ENCODE measurements around the gene ATXN1. TPM values are rescaled to one million over a fixed set of nuclear protein-coding genes. Genes with fewer than 3 reads are reported as not detected.

The ATXN1 gene
- polyA plus RNA-seq, 1 donor from 2014 or later, result 28.2 TPM

GRCh38 chr6:16670617-16671051, 90.6 kb downstream of the ATXN1 start:
- TF ChIP-seq EZH2 (IDR thresholded peaks at IDR 0.05; ENCODE audit: borderline replicate concordance, insufficient read depth, low read length, poor library complexity, severe bottlenecking), result no peak
- no peak for TF ChIP-seq REST (IDR thresholded peaks at IDR 0.05; ENCODE audit: borderline replicate concordance)
- no peak for TF ChIP-seq EP300 (conservative IDR thresholded peaks at IDR 0.05; ENCODE audit: poor library complexity, severe bottlenecking)
- no peak for TF ChIP-seq CTCF (IDR thresholded peaks at IDR 0.05; ENCODE audit: poor library complexity, severe bottlenecking)
- no peak for TF ChIP-seq TAF1 (IDR thresholded peaks at IDR 0.05; ENCODE audit: low read depth)
- TF ChIP-seq SMC3 (conservative IDR thresholded peaks at IDR 0.05; ENCODE audit: poor library complexity), result no peak
- TF ChIP-seq MXI1 (conservative IDR thresholded peaks at IDR 0.05; ENCODE audit: poor library complexity, severe bottlenecking), result no peak
- TF ChIP-seq POLR2AphosphoS5 (IDR thresholded peaks at IDR 0.05), result no peak
- no peak for TF ChIP-seq RAD21 (conservative IDR thresholded peaks at IDR 0.05)
- Histone ChIP-seq H3K4me2 (ENCODE audit: low read length) (no peak overlapping the region), H3K9me3 (ENCODE audit: low read length) (no peaks in the 10 kb centered on the region)

GRCh38 chr6:16670183-16670582, 91.1 kb downstream of the ATXN1 start:
- Histone ChIP-seq H3K4me2 (ENCODE audit: low read length) (no peak overlapping the region), H2AFZ (ENCODE audit: low read depth, low read length) (no peak overlapping the region), H4K20me1 (ENCODE audit: insufficient read depth) (no peaks in the 10 kb centered on the region), H3K4me3 (ENCODE audit: low read length) (no peak overlapping the region), H3K79me2 (replicated peaks; ENCODE audit: insufficient read depth, low read length) (no peaks in the 10 kb centered on the region), H3F3A (ENCODE audit: insufficient read depth, low read length, poor library complexity, severe bottlenecking) (no peaks in the 10 kb centered on the region), H3K27ac (ENCODE audit: low read length) (no peak overlapping the region), H3K36me3 (ENCODE audit: insufficient read depth, low read length) (no peaks in the 10 kb centered on the region), H3K9me3 (ENCODE audit: low read length) (no peaks in the 10 kb centered on the region), H3K27me3 (ENCODE audit: insufficient read depth, low read depth, low read length) (no peaks in the 10 kb centered on the region), H3K9ac (ENCODE audit: low read length) (no peak overlapping the region), H3K9me2 (ENCODE audit: insufficient read depth, low read length) (no peaks in the 10 kb centered on the region)
- TF ChIP-seq EZH2 (IDR thresholded peaks at IDR 0.05; ENCODE audit: borderline replicate concordance, insufficient read depth, low read length, poor library complexity, severe bottlenecking) (no peak), POLR2AphosphoS5 (IDR thresholded peaks at IDR 0.05) (no peak), MXI1 (conservative IDR thresholded peaks at IDR 0.05; ENCODE audit: poor library complexity, severe bottlenecking) (no peak), RAD21 (conservative IDR thresholded peaks at IDR 0.05) (no peak), EP300 (conservative IDR thresholded peaks at IDR 0.05; ENCODE audit: poor library complexity, severe bottlenecking) (no peak), REST (IDR thresholded peaks at IDR 0.05; ENCODE audit: borderline replicate concordance) (no peak), TAF1 (IDR thresholded peaks at IDR 0.05; ENCODE audit: low read depth) (no peak), CTCF (IDR thresholded peaks at IDR 0.05; ENCODE audit: poor library complexity, severe bottlenecking) (no peak), SMC3 (conservative IDR thresholded peaks at IDR 0.05; ENCODE audit: poor library complexity) (no peak)

More at GRCh38 chr6:16670617-16671051, 90.6 kb downstream of the ATXN1 start:
- H3K4me3 ChIP-seq (ENCODE audit: low read length), result no peak overlapping the region
- no peaks in the 10 kb centered on the region for H3K27me3 ChIP-seq (ENCODE audit: insufficient read depth, low read depth, low read length)
- H3F3A ChIP-seq (ENCODE audit: insufficient read depth, low read length, poor library complexity, severe bottlenecking), result no peaks in the 10 kb centered on the region
- no peak overlapping the region for H3K9ac ChIP-seq (ENCODE audit: low read length)
- H2AFZ ChIP-seq (ENCODE audit: low read depth, low read length), result no peak overlapping the region
- H3K27ac ChIP-seq (ENCODE audit: low read length), result no peak overlapping the region
- no peaks in the 10 kb centered on the region for H3K79me2 ChIP-seq (replicated peaks; ENCODE audit: insufficient read depth, low read length)
- H4K20me1 ChIP-seq (ENCODE audit: insufficient read depth), result no peaks in the 10 kb centered on the region
- H3K9me2 ChIP-seq (ENCODE audit: insufficient read depth, low read length), result no peaks in the 10 kb centered on the region
- H3K36me3 ChIP-seq (ENCODE audit: insufficient read depth, low read length), result no peaks in the 10 kb centered on the region

Data from neural cell (in vitro differentiated cells).